Activated T-cell treated with anti-CD3 and anti-CD28 coated beads, Interleukin-2, amount 50 U/mL, for 24 hours (primary cell): ENCODE measurements around the gene ADORA2A.

Experiments used
- DNase-seq: peaks from one replicate; pipeline ENCODE4 v3.0.0-alpha.2; 2020
- H3K27ac Mint-ChIP-seq: 2 replicates; pipeline ENCODE4 v1.8.0; 2020; ENCODE audit warnings: mild to moderate bottlenecking, mixed read lengths
- H3K27me3 Mint-ChIP-seq: 2 replicates; pipeline ENCODE4 v1.8.0; 2020; ENCODE audit warnings: mixed read lengths
- H3K36me3 Mint-ChIP-seq: 2 replicates; pipeline ENCODE4 v1.8.0; 2020; ENCODE audit warnings: low read depth, mixed read lengths
- H3K4me1 Mint-ChIP-seq: 2 replicates; pipeline ENCODE4 v1.8.0; 2020; ENCODE audit warnings: low read depth, mixed read lengths
- H3K4me3 Mint-ChIP-seq: 2 replicates; pipeline ENCODE4 v1.8.0; 2020; ENCODE audit warnings: mild to moderate bottlenecking, moderate library complexity, mixed read lengths
- H3K9me3 Mint-ChIP-seq: 2 replicates; pipeline ENCODE4 v1.8.0; 2020; ENCODE audit warnings: mixed read lengths

The ADORA2A gene

GRCh38 chr22:24430431-24431308 is 3.3 kb downstream of the ADORA2A start:
- H3K36me3 Mint-ChIP-seq, result peaks cover 62% of the 10 kb centered on the region
- no peaks in the 10 kb centered on the region for H3K9me3 Mint-ChIP-seq
- peaks cover 93% of the 10 kb centered on the region for H3K4me1 Mint-ChIP-seq
- peak overlapping the region; percentile 85 for H3K4me3 Mint-ChIP-seq
- no peak for DNase-seq
- no peaks in the 10 kb centered on the region for H3K27me3 Mint-ChIP-seq
- H3K27ac Mint-ChIP-seq, result peak overlapping the region; percentile 92

- Mint-ChIP-seq H3K27ac (peak overlapping the region; percentile 92), H3K4me3 (peak overlapping the region; percentile 85)
These were observed 4.1 kb downstream of the ADORA2A start for GRCh38 chr22:24431309-24432034.

GRCh38 chr22:24432059-24432853 is 4.9 kb downstream of the ADORA2A start:
- no peaks in the 10 kb centered on the region for H3K27me3 Mint-ChIP-seq
- peak overlapping the region; percentile 85 for H3K4me3 Mint-ChIP-seq
- peaks cover 93% of the 10 kb centered on the region for H3K4me1 Mint-ChIP-seq
- peaks cover 78% of the 10 kb centered on the region for H3K36me3 Mint-ChIP-seq
- H3K27ac Mint-ChIP-seq, result peak overlapping the region; percentile 92
- no peaks in the 10 kb centered on the region for H3K9me3 Mint-ChIP-seq
- DNase-seq, result no peak

More at GRCh38 chr22:24431309-24432034, 4.1 kb downstream of the ADORA2A start:
- H3K4me1 Mint-ChIP-seq, result peaks cover 93% of the 10 kb centered on the region
- no peak for DNase-seq
- no peaks in the 10 kb centered on the region for H3K9me3 Mint-ChIP-seq
- no peaks in the 10 kb centered on the region for H3K27me3 Mint-ChIP-seq
- H3K36me3 Mint-ChIP-seq, result peaks cover 70% of the 10 kb centered on the region

GRCh38 chr22:24433001-24433827 is 5.8 kb downstream of the ADORA2A start:
- Mint-ChIP-seq H3K9me3 (no peaks in the 10 kb centered on the region), H3K4me3 (peak overlapping the region; percentile 85), H3K4me1 (peaks cover 98% of the 10 kb centered on the region), H3K27me3 (no peaks in the 10 kb centered on the region), H3K36me3 (peaks cover 80% of the 10 kb centered on the region), H3K27ac (peak overlapping the region; percentile 100)
- DNase-seq, result no peak

- Mint-ChIP-seq H3K27ac (peak overlapping the region; percentile 100), H3K4me1 (peaks cover 97% of the 10 kb centered on the region), H3K27me3 (no peaks in the 10 kb centered on the region), H3K4me3 (peak overlapping the region; percentile 75), H3K9me3 (no peaks in the 10 kb centered on the region), H3K36me3 (peaks cover 80% of the 10 kb centered on the region)
- no peak for DNase-seq
These were observed 6.5 kb downstream of the ADORA2A start for GRCh38 chr22:24433828-24434470.

- Mint-ChIP-seq H3K4me1 (peaks cover 95% of the 10 kb centered on the region), H3K9me3 (no peaks in the 10 kb centered on the region), H3K27ac (peak overlapping the region; percentile 100), H3K36me3 (peaks cover 82% of the 10 kb centered on the region), H3K27me3 (no peaks in the 10 kb centered on the region), H3K4me3 (peak overlapping the region; percentile 75)
- DNase-seq, result peak; percentile 83
These were observed 7.3 kb downstream of the ADORA2A start for GRCh38 chr22:24434471-24435322.

- no peaks in the 10 kb centered on the region for H3K9me3 Mint-ChIP-seq
- peaks cover 95% of the 10 kb centered on the region for H3K4me1 Mint-ChIP-seq
- peak overlapping the region; percentile 100 for H3K27ac Mint-ChIP-seq
- DNase-seq, result no peak
- no peaks in the 10 kb centered on the region for H3K27me3 Mint-ChIP-seq
- H3K36me3 Mint-ChIP-seq, result peaks cover 86% of the 10 kb centered on the region
- H3K4me3 Mint-ChIP-seq, result peak overlapping the region; percentile 75
These were observed 7.9 kb downstream of the ADORA2A start for GRCh38 chr22:24435323-24435645.

GRCh38 chr22:24435861-24436371 is 8.5 kb downstream of the ADORA2A start:
- Mint-ChIP-seq H3K9me3 (no peaks in the 10 kb centered on the region), H3K36me3 (peaks cover 93% of the 10 kb centered on the region), H3K4me3 (peak overlapping the region; percentile 75), H3K27me3 (no peaks in the 10 kb centered on the region), H3K27ac (peak overlapping the region; percentile 100), H3K4me1 (peaks cover 95% of the 10 kb centered on the region)
- DNase-seq, result no peak

GRCh38 chr22:24436553-24436952 is 9.2 kb downstream of the ADORA2A start:
- Mint-ChIP-seq H3K27me3 (no peaks in the 10 kb centered on the region), H3K9me3 (no peaks in the 10 kb centered on the region), H3K27ac (peak overlapping the region; percentile 100), H3K36me3 (peaks cover 94% of the 10 kb centered on the region), H3K4me3 (no peak overlapping the region), H3K4me1 (peaks cover 94% of the 10 kb centered on the region)
- DNase-seq, result no peak

- peaks cover 94% of the 10 kb centered on the region for H3K4me1 Mint-ChIP-seq
- peak overlapping the region; percentile 100 for H3K27ac Mint-ChIP-seq
- H3K27me3 Mint-ChIP-seq, result no peaks in the 10 kb centered on the region
- H3K4me3 Mint-ChIP-seq, result no peak overlapping the region
- no peak for DNase-seq
- H3K36me3 Mint-ChIP-seq, result peaks cover 94% of the 10 kb centered on the region
- H3K9me3 Mint-ChIP-seq, result no peaks in the 10 kb centered on the region
These were observed 9.7 kb downstream of the ADORA2A start for GRCh38 chr22:24437091-24437490.

GRCh38 chr22:24437741-24438328 is 10.4 kb downstream of the ADORA2A start:
- Mint-ChIP-seq H3K4me3 (no peak overlapping the region), H3K9me3 (no peaks in the 10 kb centered on the region), H3K27me3 (no peaks in the 10 kb centered on the region), H3K27ac (peak overlapping the region; percentile 100), H3K36me3 (peaks cover 94% of the 10 kb centered on the region), H3K4me1 (peaks cover 94% of the 10 kb centered on the region)
- DNase-seq, result peak; percentile 40

GRCh38 chr22:24440270-24440717 is 12.9 kb downstream of the ADORA2A start:
- H3K4me1 Mint-ChIP-seq, result peaks cover 88% of the 10 kb centered on the region

More at GRCh38 chr22:24440270-24440717, 12.9 kb downstream of the ADORA2A start:
- Mint-ChIP-seq H3K27ac (peak overlapping the region; percentile 90), H3K36me3 (peaks cover 93% of the 10 kb centered on the region), H3K9me3 (no peaks in the 10 kb centered on the region), H3K4me3 (no peak overlapping the region), H3K27me3 (no peaks in the 10 kb centered on the region)
- DNase-seq, result no peak
